OCI-LY1 (cell line): ENCODE measurements around the gene CTIF.

Source experiments
- CTCF ChIP-seq: fragments of 200-600 bp; sonication (generic), shearing (Covaris generic); IDR thresholded peaks from 2 replicates; pipeline ENCODE4 v1.5.1; 2017; ENCODE audit warnings: mild to moderate bottlenecking, antibody characterized with exemption, low read length, moderate library complexity, mixed read lengths
- EZH2 ChIP-seq: fragments of 200-600 bp; sonication (generic), shearing (Covaris generic); IDR thresholded peaks from 2 replicates; pipeline ENCODE4 v1.8.0; 2017; ENCODE audit warnings: borderline replicate concordance, mixed run types, mild to moderate bottlenecking, antibody characterized with exemption, low read length, moderate library complexity, mixed read lengths

GRCh38 chr18:48838921-48839818 lies 300.3 kb downstream of the CTIF start:
- TF ChIP-seq EZH2: no peak
- TF ChIP-seq CTCF: no peak
